ENCODE measurements around the gene ZNF75A.

GRCh38 chr16:3358871-3359270, 53.6 kb downstream of the ZNF75A start:
- TF ChIP-seq ZNF311 (tag by site-specific recombination; IDR thresholded peaks at IDR 0.05; ENCODE audit: borderline replicate concordance) (no peak), CTCF (tag by site-specific recombination; IDR thresholded peaks at IDR 0.05) (no peak), ZSCAN23 (tag by site-specific recombination; IDR thresholded peaks at IDR 0.05) (no peak)

Measured in HEK293 (cell line).